NCI-H774 (cell line): ENCODE results near the gene SIRT7.
"Not testable (repeated sequence)": the region's sequence is repeated elsewhere in the genome, so short reads cannot be mapped to it uniquely, and the experiment has no call there.

Source experiments
- DNase-seq: peaks from one replicate; lab custom pipeline; 2025; lab: John Stamatoyannopoulos, UW

SIRT7 gene

DNA sequence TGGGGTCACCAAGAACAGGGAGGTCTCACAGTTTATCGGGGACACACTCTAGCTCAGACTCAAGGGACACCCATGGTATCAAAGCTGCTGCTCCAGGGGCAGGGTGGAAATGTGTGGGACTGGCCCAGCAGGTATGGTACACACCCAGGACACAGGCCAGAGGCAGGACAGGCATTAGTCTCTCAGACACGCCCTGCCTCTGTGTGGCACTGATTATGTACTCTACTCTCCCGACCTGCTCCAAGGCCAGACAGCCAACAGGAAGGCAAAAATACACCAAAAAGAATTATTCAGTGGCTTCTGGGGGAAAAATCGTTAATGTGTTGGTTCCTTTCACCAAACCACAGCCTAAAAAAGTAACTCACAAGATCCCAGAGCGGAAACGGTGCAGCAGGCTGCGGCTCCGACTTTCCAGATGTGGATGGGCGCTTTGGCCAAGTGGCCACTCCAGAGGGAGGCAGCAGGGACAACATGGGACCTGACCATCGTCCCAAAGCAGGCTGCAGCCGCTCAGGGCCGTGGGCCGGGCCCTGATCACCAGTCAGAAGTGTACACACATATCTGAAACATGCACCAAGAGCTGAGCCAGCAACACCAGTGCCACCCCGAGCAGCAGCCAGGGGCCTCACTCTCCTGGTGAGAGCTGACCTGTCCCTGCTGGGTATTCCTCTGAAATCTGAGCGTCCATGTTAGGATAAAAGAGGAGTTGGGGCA, 1.0 kb upstream of the SIRT7 start:
- DNase-seq = no peak

GRCh38 chr17:81918333-81918669, 325 bp upstream of the SIRT7 start:
- DNase-seq = not testable (repeated sequence)

- DNase-seq = no peak
Measured at GRCh38 chr17:81916234-81917001, 1.6 kb downstream of the SIRT7 start.

GRCh38 chr17:81915331-81915730, 2.6 kb downstream of the SIRT7 start:
- no peak for DNase-seq

- DNase-seq = no peak
Measured at GRCh38 chr17:81914103-81914850, 3.7 kb downstream of the SIRT7 start.

GRCh38 chr17:81913394-81914102, 4.4 kb downstream of the SIRT7 start:
- no peak for DNase-seq

- DNase-seq = no peak
Measured at GRCh38 chr17:81912441-81913309, 5.3 kb downstream of the SIRT7 start.

GRCh38 chr17:81911969-81912368, 6.0 kb downstream of the SIRT7 start:
- no peak for DNase-seq

DNA sequence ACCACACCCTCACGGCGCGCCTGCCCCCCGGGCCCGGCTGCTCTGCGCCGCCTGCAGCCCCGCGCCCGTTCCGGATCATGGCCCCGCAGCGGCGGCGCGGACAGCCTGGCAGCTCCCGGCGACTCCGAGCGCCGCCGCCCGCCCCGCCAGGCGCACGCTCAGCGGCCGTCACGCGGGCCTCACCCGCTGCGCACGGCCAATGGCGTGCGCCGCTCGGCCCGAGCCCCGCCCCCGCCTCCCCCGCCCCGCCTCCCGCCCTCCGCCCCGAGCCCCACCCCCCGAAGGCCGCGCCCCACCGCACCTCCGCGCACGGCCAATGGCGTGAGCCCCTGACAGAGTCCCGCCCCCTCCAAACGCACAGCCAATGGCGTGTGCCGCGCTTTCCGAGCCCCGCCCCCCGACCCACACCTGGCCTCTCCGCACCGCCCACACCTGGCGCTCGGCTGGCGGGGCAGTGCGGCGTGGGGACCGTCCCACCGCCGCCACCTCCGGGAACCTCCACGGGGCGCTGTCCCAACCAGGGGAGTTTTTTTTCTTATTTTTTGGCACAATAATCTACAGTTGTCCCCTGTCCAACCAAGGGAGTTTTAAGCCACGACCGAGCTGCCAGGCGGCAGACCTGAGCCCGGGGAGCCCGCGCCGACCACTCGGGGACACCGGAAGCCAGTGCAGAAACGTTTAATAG, 6.6 kb downstream of the SIRT7 start, which contains the start of gene PCYT2:
TSS of gene PCYT2 (minus strand) at position 123 of the 685 bp plus-strand sequence. CDS start at position 79, 44 bp downstream.
- DNase-seq = peak; percentile 96

DNA sequence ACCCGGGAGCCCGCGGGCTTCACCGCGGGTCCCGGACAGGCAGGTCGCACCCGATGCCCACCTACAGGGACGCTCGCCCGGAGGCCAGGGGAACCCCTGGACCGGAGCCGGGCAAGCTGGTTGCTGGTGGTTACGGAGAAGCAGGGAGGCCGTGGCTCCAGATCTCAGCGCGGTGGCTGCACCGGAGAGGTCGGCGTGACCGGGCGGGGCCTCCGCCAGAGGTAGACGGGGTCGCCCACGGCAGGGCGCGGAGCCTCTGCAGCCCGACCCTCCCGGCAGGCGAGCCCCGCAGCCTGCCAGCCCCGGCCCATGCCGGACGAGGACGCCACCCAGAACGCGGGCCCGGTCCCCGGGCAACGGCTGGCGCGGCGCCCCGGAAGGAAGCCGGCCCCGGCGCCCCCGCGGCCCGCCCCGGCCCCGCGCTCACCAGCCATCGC, 7.1 kb downstream of the SIRT7 start:
- DNase-seq = no peak

GRCh38 chr17:81909966-81910839, 7.8 kb downstream of the SIRT7 start:
- DNase-seq = no peak

GRCh38 chr17:81909231-81909630, 8.7 kb downstream of the SIRT7 start:
- DNase-seq = no peak

DNA sequence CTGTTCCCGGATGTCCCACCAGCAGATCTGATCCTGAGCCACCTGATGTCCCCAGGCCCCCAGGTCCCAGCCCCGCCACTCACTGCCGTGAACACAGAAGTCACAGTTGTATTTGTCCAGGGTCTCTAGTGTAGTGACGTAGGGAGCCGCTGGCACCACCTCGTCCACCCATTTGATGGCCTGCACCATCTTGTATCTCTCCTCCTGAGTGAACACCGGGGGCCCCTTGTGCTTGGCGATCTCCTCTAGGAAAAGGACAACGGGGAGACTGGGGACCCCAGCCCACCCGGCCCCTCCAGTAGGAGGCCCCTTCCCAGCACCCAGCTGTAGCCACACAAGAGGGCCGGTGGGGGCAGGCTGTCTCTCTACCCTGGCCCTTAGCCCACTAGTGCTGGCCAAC, 9.2 kb downstream of the SIRT7 start:
- DNase-seq = no peak

DNA sequence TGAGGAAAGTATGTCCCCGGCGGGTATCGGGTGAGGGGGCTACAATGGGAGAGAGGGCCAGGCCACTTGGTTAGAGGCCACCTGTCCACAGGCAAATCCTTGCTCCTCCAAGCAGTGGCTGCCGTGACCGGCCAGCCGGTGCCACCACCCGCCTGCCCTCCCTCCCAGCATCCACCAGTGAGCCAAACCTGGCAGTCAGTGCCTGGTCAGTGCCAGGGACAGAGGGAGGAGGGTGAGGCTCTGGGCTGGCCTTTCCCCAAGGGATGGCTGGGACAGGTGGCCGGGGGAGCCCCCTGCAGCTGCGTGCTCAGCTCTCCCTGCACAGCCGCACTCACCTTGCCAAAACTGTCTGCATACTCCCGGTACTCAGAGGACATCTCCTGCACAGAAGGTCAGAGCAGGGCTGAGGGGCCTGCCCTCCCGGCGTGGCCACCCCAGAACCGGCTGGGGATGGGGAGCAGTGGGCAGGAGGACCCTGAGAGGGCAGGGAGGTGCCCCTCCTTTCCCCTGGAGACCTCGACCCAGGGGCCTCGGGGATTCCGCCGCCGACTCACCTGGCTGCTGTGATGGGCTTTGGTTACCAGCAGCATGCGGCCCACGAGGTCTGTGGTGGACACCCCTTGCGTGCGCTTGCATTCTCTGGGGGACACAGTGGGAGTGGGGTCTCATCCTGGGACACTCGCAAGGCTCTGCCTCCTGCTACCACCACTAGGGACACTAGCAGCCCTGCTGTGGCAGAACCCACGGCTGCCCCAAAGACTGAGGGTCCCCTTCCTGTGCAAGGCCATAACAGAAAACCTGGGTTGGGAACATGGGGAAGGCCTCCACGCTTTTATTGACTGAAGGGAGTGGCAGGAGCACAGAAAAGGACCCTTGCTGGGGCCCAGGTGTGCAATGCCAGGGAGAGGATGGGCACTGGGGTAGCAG, 10.5 kb downstream of the SIRT7 start:
- DNase-seq = no peak

- no peak for DNase-seq
Measured at GRCh38 chr17:81906476-81907218, 11.3 kb downstream of the SIRT7 start.

DNA sequence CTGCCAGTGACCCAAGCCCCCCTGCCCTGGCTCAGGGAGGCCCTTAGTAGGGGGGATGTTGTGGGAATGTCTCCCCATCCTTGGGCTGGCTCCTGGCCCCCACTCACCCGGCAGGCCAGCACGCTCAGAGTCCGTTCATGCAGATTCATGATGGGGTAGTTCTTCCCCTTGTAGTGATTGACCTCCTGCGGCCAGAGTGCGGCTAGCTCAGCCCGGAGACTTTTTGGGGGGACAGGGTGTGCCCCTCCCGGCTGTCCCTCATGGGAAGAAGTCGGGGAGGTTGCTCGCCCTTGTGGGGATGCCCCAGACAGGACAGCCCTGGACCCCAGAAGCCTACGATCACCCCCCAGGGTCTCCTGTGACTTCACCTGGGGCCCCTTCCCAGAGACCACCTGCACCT, 12.0 kb downstream of the SIRT7 start:
- DNase-seq = no peak

GRCh38 chr17:81905424-81905875, 12.5 kb downstream of the SIRT7 start:
- no peak for DNase-seq
